ENCODE data around the gene MTHFD2. TPM values are rescaled to one million over a fixed set of nuclear protein-coding genes. Genes with fewer than 3 reads are reported as not detected.

MTHFD2 gene
- total and polyA plus RNA-seq, 3 donors from 2014 or later: 19.0 to 39.3 (median 23.2) TPM

DNA sequence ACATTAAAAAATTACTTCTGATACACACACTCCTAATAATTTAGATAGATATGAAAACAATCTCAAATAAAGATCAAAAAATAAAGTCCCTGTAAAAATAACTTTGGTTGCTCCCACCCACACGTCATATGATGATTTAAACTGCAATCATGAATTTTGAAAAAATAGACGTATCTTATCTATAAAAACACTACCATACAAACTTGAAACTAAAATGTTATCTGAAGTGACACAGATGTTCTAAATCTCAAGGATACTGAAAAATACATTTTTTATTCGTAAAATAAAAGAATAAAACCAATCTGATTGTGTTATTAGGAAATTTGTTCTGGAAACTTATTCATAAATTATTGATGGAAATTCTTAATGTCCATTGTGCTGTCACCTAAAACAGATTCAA lies 42.6 kb upstream of the MTHFD2 start:
- Histone ChIP-seq H3K27ac (no peak overlapping the region), H3K4me1 (no peaks in the 10 kb centered on the region), H3K4me3 (no peak overlapping the region), H3K27me3 (no peaks in the 10 kb centered on the region), H3K36me3 (ENCODE audit: low read depth, missing control alignments) (no peaks in the 10 kb centered on the region), H3K9me3 (no peaks in the 10 kb centered on the region)
- intact Hi-C loops (cut with DNase I; ENCODE audit: low total_unique reads): no loop called here
- no peak for DNase-seq
- 59 to 85% methylated on average over 3 of the region's 3 CpGs for WGBS, 2 donors
- TF ChIP-seq, protein P1, sequence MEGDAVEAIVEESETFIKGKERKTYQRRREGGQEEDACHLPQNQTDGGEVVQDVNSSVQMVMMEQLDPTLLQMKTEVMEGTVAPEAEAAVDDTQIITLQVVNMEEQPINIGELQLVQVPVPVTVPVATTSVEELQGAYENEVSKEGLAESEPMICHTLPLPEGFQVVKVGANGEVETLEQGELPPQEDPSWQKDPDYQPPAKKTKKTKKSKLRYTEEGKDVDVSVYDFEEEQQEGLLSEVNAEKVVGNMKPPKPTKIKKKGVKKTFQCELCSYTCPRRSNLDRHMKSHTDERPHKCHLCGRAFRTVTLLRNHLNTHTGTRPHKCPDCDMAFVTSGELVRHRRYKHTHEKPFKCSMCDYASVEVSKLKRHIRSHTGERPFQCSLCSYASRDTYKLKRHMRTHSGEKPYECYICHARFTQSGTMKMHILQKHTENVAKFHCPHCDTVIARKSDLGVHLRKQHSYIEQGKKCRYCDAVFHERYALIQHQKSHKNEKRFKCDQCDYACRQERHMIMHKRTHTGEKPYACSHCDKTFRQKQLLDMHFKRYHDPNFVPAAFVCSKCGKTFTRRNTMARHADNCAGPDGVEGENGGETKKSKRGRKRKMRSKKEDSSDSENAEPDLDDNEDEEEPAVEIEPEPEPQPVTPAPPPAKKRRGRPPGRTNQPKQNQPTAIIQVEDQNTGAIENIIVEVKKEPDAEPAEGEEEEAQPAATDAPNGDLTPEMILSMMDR (IDR thresholded peaks at IDR 0.05): no peak
- TF ChIP-seq POLR2A (IDR thresholded peaks at IDR 0.05): no peak

DNA sequence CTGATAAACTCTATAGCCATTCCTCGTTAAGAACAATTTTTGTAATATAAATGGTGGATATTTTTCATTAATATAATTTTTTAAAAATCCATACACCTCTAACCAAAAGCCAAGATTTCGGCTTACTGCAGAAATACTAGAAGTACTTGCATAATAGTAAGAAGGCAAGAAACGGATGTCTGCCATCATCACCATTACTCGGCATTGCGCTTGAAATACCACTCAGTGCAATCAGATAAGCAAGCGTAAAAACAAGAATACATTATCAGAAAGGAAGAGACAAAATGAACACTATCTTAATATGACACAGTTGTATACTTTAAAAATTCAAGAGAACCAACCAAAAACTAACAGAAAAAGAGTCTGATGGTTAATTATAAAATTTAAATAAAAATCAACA lies 35.5 kb upstream of the MTHFD2 start:
- no peak for TF ChIP-seq POLR2A (IDR thresholded peaks at IDR 0.05)
- H3K36me3 ChIP-seq (ENCODE audit: low read depth, missing control alignments): no peaks in the 10 kb centered on the region
- 87 to 89% methylated on average over 6 of the region's 6 CpGs for WGBS, 2 donors
- no peak for DNase-seq
- H3K4me1 ChIP-seq: no peaks in the 10 kb centered on the region
- no peak overlapping the region for H3K27ac ChIP-seq
- intact Hi-C loops (cut with DNase I; ENCODE audit: low total_unique reads): no loop called here
- H3K27me3 ChIP-seq: no peaks in the 10 kb centered on the region
- H3K4me3 ChIP-seq: no peak overlapping the region
- H3K9me3 ChIP-seq: no peaks in the 10 kb centered on the region

DNA sequence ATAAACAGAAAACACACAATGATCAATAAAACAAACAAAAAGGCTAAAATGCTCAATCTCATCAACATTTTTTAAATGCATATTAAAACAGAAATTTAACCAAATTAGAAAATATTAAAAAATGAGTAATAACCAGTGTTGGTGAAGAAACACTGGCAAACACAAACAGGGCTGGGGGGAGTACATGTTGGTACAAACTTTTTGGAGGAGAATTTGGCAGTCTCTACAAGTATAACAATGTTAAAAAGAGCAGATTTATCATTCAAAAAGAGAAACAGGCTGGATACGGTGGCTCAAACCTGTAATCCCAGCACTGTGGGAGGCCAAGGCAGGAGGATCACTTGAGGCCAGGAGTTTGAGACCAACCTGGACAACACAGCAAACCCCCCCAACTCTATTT lies 33.7 kb upstream of the MTHFD2 start:
- Histone ChIP-seq H3K9me3 (no peaks in the 10 kb centered on the region), H3K36me3 (ENCODE audit: low read depth, missing control alignments) (no peaks in the 10 kb centered on the region), H3K4me3 (no peak overlapping the region), H3K27ac (no peak overlapping the region), H3K27me3 (no peaks in the 10 kb centered on the region), H3K4me1 (no peaks in the 10 kb centered on the region)
- WGBS, 2 donors: 81 to 82% methylated on average over 1 of the region's 1 CpG
- DNase-seq: no peak
- intact Hi-C loops (cut with DNase I; ENCODE audit: low total_unique reads): no loop called here
- no peak for TF ChIP-seq POLR2A (IDR thresholded peaks at IDR 0.05)
- TF ChIP-seq, protein P1 (IDR thresholded peaks at IDR 0.05): no peak

DNA sequence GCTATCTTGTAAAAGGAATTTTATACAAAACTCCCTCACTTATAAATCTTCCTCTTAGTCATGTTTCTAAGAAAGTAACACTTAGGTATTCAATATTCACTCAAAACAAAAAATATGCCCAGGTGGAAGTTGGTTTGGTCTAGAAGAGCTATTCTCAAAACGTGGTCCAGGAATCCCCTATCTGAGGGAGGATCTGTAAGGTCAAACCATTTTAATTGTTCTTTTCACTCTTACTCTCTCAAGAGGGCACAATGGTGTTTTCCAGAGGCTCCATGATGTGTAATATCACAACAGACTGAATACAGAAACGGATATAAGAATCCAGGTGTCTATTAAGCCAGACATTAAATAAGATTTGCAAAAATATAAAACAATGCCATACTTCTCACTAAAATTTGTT lies 29.7 kb upstream of the MTHFD2 start:
- no peak overlapping the region for H3K4me3 ChIP-seq
- no peak for TF ChIP-seq POLR2A (IDR thresholded peaks at IDR 0.05)
- TF ChIP-seq, protein P1 (IDR thresholded peaks at IDR 0.05): no peak
- 63 to 71% methylated on average over 2 of the region's 2 CpGs for WGBS, 2 donors
- no peak overlapping the region for H3K27ac ChIP-seq
- no peak for DNase-seq
- H3K36me3 ChIP-seq (ENCODE audit: low read depth, missing control alignments): no peaks in the 10 kb centered on the region
- H3K4me1 ChIP-seq: peaks cover 3% of the 10 kb centered on the region
- H3K27me3 ChIP-seq: no peaks in the 10 kb centered on the region
- no peaks in the 10 kb centered on the region for H3K9me3 ChIP-seq
- intact Hi-C loops (cut with DNase I; ENCODE audit: low total_unique reads): no loop called here

DNA sequence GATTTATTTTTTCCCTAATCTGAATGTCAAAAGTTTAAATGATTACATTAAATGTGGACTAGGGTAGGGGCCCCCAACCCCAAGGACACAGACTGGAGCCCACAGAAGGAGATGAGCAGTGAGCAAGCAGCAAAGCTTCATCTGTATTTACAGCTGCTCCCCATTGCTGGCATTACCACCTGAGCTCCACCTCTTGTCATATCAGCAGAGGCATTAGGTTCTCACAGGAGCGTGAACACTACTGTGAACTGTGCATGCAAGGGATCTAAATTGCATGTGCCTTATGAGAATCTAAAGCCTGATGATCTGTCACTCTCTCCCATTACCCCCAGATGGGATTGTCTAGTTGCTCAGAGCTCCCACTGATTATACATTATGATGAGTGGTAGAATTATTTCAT lies 23.5 kb upstream of the MTHFD2 start:
- H3K27ac ChIP-seq: no peak overlapping the region
- intact Hi-C loops (cut with DNase I; ENCODE audit: low total_unique reads): no loop called here
- H3K27me3 ChIP-seq: no peaks in the 10 kb centered on the region
- peaks cover 22% of the 10 kb centered on the region for H3K4me1 ChIP-seq
- no peaks in the 10 kb centered on the region for H3K9me3 ChIP-seq
- no peaks in the 10 kb centered on the region for H3K36me3 ChIP-seq (ENCODE audit: low read depth, missing control alignments)
- DNase-seq: no peak
- H3K4me3 ChIP-seq: no peak overlapping the region
- no peak for TF ChIP-seq POLR2A (IDR thresholded peaks at IDR 0.05)
- TF ChIP-seq, protein P1 (IDR thresholded peaks at IDR 0.05): no peak
- 77 to 89% methylated on average over 1 of the region's 1 CpG for WGBS, 2 donors

Measured in testis (tissue), 3 donors.